GM18861 (cell line): ENCODE results near the gene ERN2.
"Not testable (repeated sequence)": the region's sequence is repeated elsewhere in the genome, so short reads cannot be mapped to it uniquely, and the experiment has no call there.

Source experiments
- ATAC-seq: cut with Tn5 transposase; IDR thresholded peaks from one replicate; pipeline ENCODE4 v1.9.1; 2021; ENCODE audit not compliant: unreplicated experiment

Gene ERN2

DNA sequence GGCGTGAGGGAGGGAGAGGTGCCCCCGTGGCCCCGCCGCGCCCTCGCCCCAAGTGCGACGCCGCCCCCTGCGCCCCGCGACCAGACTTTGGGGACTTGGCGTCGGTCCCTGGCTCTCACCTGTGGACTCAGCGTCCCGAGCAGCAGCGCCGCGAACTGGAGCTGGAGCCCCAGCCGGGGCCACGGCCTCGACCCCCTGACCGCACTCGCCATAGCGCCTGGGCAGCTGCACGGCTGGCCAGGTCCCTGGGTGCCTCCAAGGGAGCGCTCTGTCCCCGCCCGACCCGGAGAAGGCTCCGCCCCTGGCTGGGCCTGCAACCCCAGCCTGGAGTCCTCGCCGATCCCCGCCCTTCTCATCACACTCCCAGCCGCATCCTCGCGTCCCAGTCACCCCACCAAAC is at the start of gene ERN2:
ERN2 (minus strand) TSS at position 247 of the 400 bp plus-strand sequence; CDS start at position 212, 35 bp downstream.
- ATAC-seq, result no peak

DNA sequence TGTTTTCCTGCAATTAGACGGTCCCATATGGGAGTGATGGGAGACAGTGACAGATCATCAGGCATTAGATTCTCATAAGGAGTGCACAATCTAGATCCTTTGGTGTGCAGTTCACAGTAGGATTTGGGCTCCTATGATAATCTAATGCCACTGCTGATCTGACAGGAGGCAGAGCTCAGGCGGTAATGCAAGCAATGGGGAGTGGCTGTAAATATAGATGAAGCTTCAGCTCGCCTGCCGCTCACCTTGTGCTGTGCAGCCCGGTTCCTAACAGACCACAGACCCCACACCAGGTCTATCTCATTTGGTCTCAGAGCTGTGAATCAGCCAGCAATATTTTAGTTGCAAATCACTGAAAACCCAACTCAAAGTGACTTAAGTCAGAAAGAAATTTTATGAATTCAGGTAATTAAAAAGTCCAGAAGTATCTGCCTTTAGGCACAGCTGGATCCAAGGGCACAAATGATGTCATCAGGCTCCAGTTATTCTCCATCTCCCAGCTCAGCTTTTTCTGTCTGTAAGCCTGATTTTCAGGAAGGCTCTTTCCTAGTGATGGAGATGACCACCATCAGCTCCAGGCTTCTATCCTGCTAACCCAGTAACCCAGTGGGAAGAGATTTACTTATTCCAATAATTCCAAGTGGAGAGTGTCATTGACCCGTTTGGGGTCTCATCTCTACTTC is 45.1 kb upstream of the ERN2 start:
- no peak for ATAC-seq

DNA sequence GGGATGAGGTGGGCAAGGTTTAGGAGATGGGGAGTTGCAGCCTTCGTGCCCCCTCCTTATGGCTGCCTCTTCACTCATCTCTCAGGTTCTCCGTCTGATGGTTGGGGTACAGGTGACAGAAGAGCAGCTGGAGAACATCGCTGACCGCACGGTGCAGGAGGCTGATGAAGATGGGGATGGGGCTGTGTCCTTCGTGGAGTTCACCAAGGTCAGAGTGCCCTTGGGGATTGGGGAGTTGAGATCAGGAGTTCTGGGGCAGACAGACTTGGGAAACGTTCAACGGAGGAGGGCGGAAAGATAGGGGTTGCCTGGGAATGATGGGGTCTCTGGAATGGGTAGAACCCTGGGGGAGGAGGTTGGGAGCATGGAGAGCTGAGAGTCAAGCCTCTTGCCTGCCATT is 44.1 kb upstream of the ERN2 start:
- ATAC-seq, result no peak

DNA sequence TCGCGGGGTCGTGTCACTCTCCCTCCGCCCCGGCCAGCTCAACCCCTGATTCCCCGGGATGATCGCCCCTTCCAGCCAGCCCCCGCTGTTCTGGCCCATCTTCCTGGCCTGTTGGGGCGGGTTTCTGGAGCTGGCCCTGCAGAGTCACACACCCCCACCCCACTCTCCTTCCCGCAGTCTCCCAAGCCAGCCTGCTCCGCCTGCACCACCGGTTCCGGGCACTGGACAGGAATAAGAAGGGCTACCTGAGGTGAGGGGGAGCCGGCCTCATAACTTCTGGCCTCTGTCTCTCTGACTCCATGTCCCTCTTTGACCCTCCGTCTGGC is 42.4 kb upstream of the ERN2 start:
- ATAC-seq, result no peak

DNA sequence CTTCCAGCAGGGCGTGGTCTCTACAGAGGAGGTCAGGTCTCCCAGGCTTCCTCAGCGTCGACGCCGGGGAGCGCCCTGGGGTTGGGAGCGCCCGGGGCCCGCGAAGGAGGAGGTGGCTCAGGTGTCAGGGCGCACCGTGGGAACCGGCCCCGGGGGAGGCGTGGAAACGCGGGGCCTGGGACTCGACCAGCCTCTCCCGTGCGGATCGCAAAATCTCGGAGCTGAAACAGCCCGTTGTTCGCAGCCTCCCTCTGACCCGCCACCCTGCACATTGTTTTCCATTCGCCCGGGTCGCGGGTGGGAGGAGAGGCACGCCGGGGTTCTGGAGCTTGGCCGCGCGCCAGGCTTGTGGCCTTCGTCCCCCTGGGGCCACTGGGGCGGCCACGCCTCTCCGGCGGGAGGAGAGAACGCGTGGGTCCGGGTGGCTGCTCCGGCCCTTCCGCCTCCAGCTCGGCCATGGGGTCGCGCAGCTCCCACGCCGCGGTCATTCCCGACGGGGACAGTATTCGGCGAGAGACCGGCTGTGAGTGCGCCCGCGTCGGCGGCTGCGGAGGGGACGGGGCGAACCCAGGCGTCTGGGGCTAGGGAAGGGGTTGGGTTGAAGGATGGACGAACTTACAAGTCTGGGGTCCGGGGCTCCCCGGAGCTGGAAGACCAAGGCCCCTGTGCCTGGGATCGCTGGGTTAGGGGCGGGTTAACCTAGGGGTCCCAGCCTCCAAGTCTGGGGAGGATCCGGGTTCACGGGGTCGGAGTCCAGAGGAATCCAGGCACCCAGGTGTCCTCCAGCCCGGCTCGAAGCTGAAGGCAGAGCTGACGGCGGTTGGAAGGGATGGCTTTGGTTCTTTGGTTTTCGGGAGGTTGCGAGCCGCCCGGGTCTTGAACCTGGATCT is 41.8 kb upstream of the ERN2 start, which contains the start of gene CHP2:
CHP2 (plus strand) TSS at position 433 of the 890 bp plus-strand sequence; CDS start at position 457, 24 bp downstream.
- no peak for ATAC-seq

GRCh38 chr16:23753908-23754593 is 41.0 kb upstream of the ERN2 start:
- no peak for ATAC-seq

GRCh38 chr16:23751053-23751452 is 38.0 kb upstream of the ERN2 start:
- not testable (repeated sequence) for ATAC-seq

GRCh38 chr16:23748630-23749029 is 35.6 kb upstream of the ERN2 start:
- no peak for ATAC-seq

DNA sequence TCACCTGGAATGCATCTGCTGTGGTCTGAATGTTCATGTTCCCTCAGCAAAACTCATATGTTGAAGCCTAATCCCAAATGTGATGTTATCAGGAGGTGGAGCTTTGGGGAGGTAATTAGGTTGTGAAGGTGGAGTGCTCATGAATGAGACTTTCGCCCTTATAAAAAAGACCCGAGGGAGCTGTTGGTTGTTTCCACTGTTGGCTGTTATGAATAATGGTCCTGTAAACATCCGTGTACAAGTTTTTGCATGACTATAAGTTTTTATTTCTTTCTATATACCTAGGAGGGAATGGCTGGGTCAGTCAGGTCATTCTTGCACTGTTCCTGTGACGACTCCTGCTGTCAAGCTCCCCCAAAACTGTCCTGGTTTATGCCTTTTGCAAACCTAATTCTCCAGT is 32.2 kb upstream of the ERN2 start:
- ATAC-seq, result no peak

DNA sequence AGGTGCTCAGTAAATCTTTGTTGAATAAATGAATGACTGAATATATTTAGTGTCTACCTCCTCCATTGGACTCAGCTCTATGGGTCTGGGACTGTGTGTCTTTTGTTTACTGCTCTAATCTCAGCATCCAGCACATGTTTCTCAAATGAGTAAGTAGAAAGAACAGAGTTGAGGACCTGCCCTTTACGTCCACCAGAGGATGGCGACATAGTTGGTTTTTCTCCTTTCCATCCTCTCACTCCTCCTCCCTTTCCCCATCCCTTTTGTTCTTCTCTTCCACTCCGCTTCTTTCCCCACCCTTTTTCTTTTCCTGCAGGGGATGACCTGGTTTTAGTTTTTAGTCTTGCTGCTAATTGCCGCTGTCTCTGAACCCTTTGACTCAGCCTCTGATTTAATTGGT is 29.7 kb upstream of the ERN2 start:
- ATAC-seq, result no peak

GRCh38 chr16:23741675-23742303 is 28.8 kb upstream of the ERN2 start:
- no peak for ATAC-seq

- ATAC-seq, result no peak
These were observed 26.5 kb upstream of the ERN2 start for GRCh38 chr16:23739516-23739915.

- ATAC-seq, result not testable (repeated sequence)
These were observed 24.5 kb upstream of the ERN2 start for GRCh38 chr16:23737423-23738028.

GRCh38 chr16:23734176-23734893 is 21.3 kb upstream of the ERN2 start:
- ATAC-seq, result no peak

GRCh38 chr16:23729503-23730424 is 16.7 kb upstream of the ERN2 start:
- no peak for ATAC-seq

- ATAC-seq, result no peak
These were observed 15.1 kb upstream of the ERN2 start for GRCh38 chr16:23728112-23728477.

GRCh38 chr16:23726710-23727109 is 13.7 kb upstream of the ERN2 start:
- ATAC-seq, result no peak

DNA sequence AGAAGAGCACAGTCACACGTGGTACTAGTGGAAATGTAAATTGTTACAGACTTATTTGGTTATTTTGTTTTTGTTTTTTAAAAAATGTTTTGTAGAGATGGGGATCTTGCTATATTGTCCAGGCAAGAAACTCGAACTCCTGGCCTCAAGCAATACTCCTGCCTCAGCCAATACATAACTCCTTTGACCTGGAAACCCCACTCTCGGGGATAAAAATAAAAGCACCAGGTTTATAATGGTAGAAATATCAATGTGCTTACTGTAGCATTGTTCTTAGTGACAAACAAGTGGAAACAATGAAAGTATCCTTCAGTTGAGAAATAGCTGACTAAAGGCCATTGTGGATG is 11.7 kb upstream of the ERN2 start:
- ATAC-seq, result no peak

GRCh38 chr16:23724096-23724784 is 11.2 kb upstream of the ERN2 start:
- ATAC-seq, result no peak
